Measurements from ENCODE around the gene CPNE1. TPM values are rescaled to one million over a fixed set of nuclear protein-coding genes. Genes with fewer than 3 reads are reported as not detected.
A peak's percentile ranks its signal among the peaks of the same experiment; 100 is the strongest.

CPNE1 gene
- total and polyA plus RNA-seq, 2 donors (not counting 1 experiment from before 2014, with no cell fraction given): 88.8 to 146 TPM

DNA sequence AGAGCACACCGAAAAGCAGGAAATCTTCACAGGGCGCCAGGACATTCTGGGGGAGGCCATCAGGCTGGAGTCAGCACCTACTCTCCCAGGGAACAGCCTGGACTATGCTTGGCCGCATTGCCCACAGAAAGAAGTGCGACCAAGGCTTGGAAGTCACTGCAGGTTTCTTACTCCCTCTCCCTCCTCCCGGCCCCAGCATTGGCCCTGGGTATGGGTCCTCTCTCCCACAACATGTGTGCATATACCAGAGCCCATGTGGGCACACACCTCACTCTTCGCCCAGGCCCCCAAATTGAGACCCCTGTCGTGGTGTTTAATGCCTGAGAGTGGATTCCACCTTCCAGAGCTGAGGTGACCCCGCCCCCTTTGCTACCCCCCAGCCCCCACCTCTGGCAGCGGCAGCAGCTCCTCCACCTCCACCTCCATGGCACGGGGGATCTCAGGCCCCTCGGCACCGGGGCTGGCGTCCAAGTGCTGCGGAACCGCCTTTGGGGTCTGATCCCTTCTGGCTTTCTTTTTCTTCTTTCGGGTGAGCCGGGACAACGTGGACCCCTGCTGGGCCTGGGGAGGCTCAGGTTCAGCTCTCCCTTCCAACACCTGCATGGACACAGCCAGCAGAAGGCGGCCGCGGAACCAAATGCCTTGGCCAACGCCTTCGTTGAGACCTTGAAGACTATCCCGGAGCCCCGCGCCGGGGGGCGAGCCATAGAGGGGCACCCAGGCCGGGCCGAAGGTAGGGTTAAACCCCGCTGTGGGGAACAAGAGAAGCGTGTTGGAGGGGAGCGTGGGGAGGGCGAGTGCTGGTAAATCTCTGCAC, 64.3 kb downstream of the CPNE1 start:
- DNase-seq (ENCODE audit: low read depth in 2 of 2): no peak
- Histone ChIP-seq H3K9me3 (ENCODE audit: control insufficient read depth, insufficient read depth, low read depth, low read length) (no peaks in the 10 kb centered on the region), H3K4me2 (ENCODE audit: extremely low read depth, insufficient read depth, low read length) (peak overlapping the region; percentile 95), H2AFZ (ENCODE audit: low read length) (no peak overlapping the region), H4K20me1 (ENCODE audit: control insufficient read depth, extremely low read depth, insufficient read depth, low read length) (no peaks in the 10 kb centered on the region), H3K9ac (ENCODE audit: insufficient read depth, low read length) (no peak overlapping the region), H3K79me2 (ENCODE audit: control insufficient read depth, insufficient read depth, low read length) (no peaks in the 10 kb centered on the region), H3K27me3 (ENCODE audit: control insufficient read depth, insufficient read depth, low read length) (peaks cover 7% of the 10 kb centered on the region), H3K36me3 (ENCODE audit: control insufficient read depth, insufficient read depth, low read length) (no peaks in the 10 kb centered on the region), H3K27ac (ENCODE audit: insufficient read depth, low read length) (no peak overlapping the region), H3K4me3 (replicated peaks in 1 of 4; ENCODE audit: control extremely low read depth in 1 of 4, insufficient read depth in 1 of 4, low read depth in 3 of 4, low read length in 4 of 4) (peak overlapping the region in 1 of 4 experiments; percentile 48), H3K4me1 (ENCODE audit: control insufficient read depth, extremely low read depth, insufficient read depth, low read length) (peaks cover 6% of the 10 kb centered on the region)
- TF ChIP-seq, protein P1, sequence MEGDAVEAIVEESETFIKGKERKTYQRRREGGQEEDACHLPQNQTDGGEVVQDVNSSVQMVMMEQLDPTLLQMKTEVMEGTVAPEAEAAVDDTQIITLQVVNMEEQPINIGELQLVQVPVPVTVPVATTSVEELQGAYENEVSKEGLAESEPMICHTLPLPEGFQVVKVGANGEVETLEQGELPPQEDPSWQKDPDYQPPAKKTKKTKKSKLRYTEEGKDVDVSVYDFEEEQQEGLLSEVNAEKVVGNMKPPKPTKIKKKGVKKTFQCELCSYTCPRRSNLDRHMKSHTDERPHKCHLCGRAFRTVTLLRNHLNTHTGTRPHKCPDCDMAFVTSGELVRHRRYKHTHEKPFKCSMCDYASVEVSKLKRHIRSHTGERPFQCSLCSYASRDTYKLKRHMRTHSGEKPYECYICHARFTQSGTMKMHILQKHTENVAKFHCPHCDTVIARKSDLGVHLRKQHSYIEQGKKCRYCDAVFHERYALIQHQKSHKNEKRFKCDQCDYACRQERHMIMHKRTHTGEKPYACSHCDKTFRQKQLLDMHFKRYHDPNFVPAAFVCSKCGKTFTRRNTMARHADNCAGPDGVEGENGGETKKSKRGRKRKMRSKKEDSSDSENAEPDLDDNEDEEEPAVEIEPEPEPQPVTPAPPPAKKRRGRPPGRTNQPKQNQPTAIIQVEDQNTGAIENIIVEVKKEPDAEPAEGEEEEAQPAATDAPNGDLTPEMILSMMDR (conservative IDR thresholded peaks at IDR 0.05 in 1 of 2, IDR thresholded peaks at IDR 0.05 in 1 of 2; ENCODE audit: low read depth in 1 of 2, low read length in 2 of 2): no peak
- no peak for TF ChIP-seq EZH2 (IDR thresholded peaks at IDR 0.05; ENCODE audit: low read length, missing control alignments)

DNA sequence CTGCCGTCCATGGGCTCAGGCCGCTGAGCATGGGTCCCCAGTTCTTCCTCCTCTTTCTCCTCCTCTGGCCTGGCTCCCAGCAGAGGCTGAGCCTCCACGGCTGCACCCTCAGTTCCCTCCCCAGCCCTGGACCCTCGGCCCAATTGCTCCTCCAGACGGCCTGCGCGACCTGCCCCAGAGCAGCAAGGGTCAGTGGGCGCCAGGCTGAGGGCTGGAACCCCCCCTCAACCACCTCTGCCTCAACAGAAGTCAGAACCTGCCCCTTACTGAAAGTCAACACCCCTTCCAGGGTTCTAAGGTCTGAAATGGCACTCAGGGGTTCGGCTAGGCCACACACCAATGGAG, 65.0 kb downstream of the CPNE1 start:
- Histone ChIP-seq H2AFZ (ENCODE audit: low read length) (no peak overlapping the region), H3K4me1 (ENCODE audit: control insufficient read depth, extremely low read depth, insufficient read depth, low read length) (peaks cover 6% of the 10 kb centered on the region), H3K9ac (ENCODE audit: insufficient read depth, low read length) (no peak overlapping the region), H3K4me3 (replicated peaks in 1 of 4; ENCODE audit: control extremely low read depth in 1 of 4, insufficient read depth in 1 of 4, low read depth in 3 of 4, low read length in 4 of 4) (no peak overlapping the region), H3K79me2 (ENCODE audit: control insufficient read depth, insufficient read depth, low read length) (no peaks in the 10 kb centered on the region), H3K4me2 (ENCODE audit: extremely low read depth, insufficient read depth, low read length) (no peak overlapping the region), H3K27me3 (ENCODE audit: control insufficient read depth, insufficient read depth, low read length) (peaks cover 7% of the 10 kb centered on the region), H3K9me3 (ENCODE audit: control insufficient read depth, insufficient read depth, low read depth, low read length) (no peaks in the 10 kb centered on the region), H3K36me3 (ENCODE audit: control insufficient read depth, insufficient read depth, low read length) (no peaks in the 10 kb centered on the region), H3K27ac (ENCODE audit: insufficient read depth, low read length) (no peak overlapping the region), H4K20me1 (ENCODE audit: control insufficient read depth, extremely low read depth, insufficient read depth, low read length) (no peaks in the 10 kb centered on the region)
- DNase-seq (ENCODE audit: low read depth in 2 of 2): no peak
- TF ChIP-seq, protein P1 (conservative IDR thresholded peaks at IDR 0.05 in 1 of 2, IDR thresholded peaks at IDR 0.05 in 1 of 2; ENCODE audit: low read depth in 1 of 2, low read length in 2 of 2): no peak
- no peak for TF ChIP-seq EZH2 (IDR thresholded peaks at IDR 0.05; ENCODE audit: low read length, missing control alignments)

DNA sequence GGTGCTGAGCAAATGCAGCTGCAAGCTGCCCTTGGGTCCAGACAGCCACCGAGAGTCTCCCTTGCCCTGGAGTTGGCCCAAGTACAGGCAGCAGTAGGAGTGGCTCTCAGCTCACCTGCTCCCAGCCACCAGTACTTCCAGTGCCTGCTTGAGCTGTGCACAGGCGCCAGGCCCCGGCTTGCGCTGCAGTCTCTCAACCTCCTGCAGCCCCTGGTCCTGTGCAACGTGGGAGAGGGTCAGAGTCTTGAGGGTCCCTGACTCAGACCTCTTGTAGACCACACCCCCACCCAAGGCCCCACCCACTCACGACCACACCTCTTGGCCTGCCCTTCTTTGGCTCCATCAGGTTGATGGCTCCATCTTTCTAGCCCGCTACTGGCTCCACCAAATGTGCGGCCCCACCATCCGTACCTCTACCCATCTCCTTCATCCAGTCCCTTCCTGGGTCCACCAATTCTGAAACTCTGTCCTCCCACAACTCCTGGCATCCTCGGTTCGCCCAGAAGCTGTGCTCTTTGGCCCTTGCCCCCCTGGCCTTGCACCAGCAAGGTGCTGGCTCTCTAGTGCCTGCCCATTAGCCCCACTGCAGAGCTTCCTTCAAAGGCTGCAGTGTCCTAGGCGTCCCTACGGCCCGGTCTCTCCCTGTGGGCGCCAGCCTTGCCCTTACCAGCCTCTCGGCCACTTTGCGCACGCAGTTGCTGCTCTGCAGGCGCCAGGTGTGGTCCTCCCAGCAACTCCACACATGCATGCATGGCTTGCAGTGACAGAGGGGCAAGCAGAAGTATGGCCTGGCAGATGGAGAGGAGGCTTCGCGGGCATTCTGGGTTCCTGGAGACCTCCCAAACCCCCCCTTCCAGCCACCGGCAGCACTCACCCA, 65.6 kb downstream of the CPNE1 start:
- H3K9me3 ChIP-seq (ENCODE audit: control insufficient read depth, insufficient read depth, low read depth, low read length): no peaks in the 10 kb centered on the region
- DNase-seq (ENCODE audit: low read depth in 2 of 2): no peak
- no peak overlapping the region for H3K27ac ChIP-seq (ENCODE audit: insufficient read depth, low read length)
- no peaks in the 10 kb centered on the region for H3K79me2 ChIP-seq (ENCODE audit: control insufficient read depth, insufficient read depth, low read length)
- no peaks in the 10 kb centered on the region for H3K36me3 ChIP-seq (ENCODE audit: control insufficient read depth, insufficient read depth, low read length)
- H3K27me3 ChIP-seq (ENCODE audit: control insufficient read depth, insufficient read depth, low read length): peaks cover 7% of the 10 kb centered on the region
- TF ChIP-seq, protein P1 (conservative IDR thresholded peaks at IDR 0.05 in 1 of 2, IDR thresholded peaks at IDR 0.05 in 1 of 2; ENCODE audit: low read depth in 1 of 2, low read length in 2 of 2): no peak
- TF ChIP-seq EZH2 (IDR thresholded peaks at IDR 0.05; ENCODE audit: low read length, missing control alignments): no peak
- H3K4me2 ChIP-seq (ENCODE audit: extremely low read depth, insufficient read depth, low read length): no peak overlapping the region
- no peak overlapping the region for H3K9ac ChIP-seq (ENCODE audit: insufficient read depth, low read length)
- peaks cover 6% of the 10 kb centered on the region for H3K4me1 ChIP-seq (ENCODE audit: control insufficient read depth, extremely low read depth, insufficient read depth, low read length)
- H2AFZ ChIP-seq (ENCODE audit: low read length): no peak overlapping the region
- H3K4me3 ChIP-seq (replicated peaks in 1 of 4; ENCODE audit: control extremely low read depth in 1 of 4, insufficient read depth in 1 of 4, low read depth in 3 of 4, low read length in 4 of 4): no peak overlapping the region
- no peaks in the 10 kb centered on the region for H4K20me1 ChIP-seq (ENCODE audit: control insufficient read depth, extremely low read depth, insufficient read depth, low read length)

Data from fibroblast of lung (primary cell).